ENCODE data around the gene GINS1. TPM values are rescaled to one million over a fixed set of nuclear protein-coding genes. Genes with fewer than 3 reads are reported as not detected.

The GINS1 gene
- total and polyA plus RNA-seq, 2 of the 13 experiments (the other 11 are each of a cell fraction or from before 2014, with no cell fraction given), result 14.6 to 59.9 TPM

GRCh38 chr20:25390538-25391528, 16.6 kb upstream of the GINS1 start, which contains the start of gene ABHD12 (continued):
- TF ChIP-seq SKIL (CRISPR knock-in tag; IDR thresholded peaks at IDR 0.05; ENCODE audit: borderline replicate concordance) (peak; percentile 33; the same call in 1 of the 2 replicates), SALL2 (CRISPR knock-in tag; IDR thresholded peaks at IDR 0.05) (peak; percentile 51; the same call in 1 of the 2 replicates), ZNF503 (CRISPR knock-in tag; IDR thresholded peaks at IDR 0.05) (peak; percentile 77; the same call in 1 of the 2 replicates), ZNF160 (CRISPR knock-in tag; IDR thresholded peaks at IDR 0.05) (peak; percentile 28; the same call in 1 of the 2 replicates), UBTF (CRISPR knock-in tag; IDR thresholded peaks at IDR 0.05) (peak; percentile 100), PAF1 (CRISPR knock-in tag; IDR thresholded peaks at IDR 0.05) (no peak), ZBTB2 (CRISPR knock-in tag; IDR thresholded peaks at IDR 0.05; ENCODE audit: low read depth) (peak; percentile 90), PAX8 (CRISPR knock-in tag; IDR thresholded peaks at IDR 0.05; ENCODE audit: borderline replicate concordance) (0 out of 2 replicates have a peak, but pooled peaks have one; percentile 54), FOXM1 (CRISPR knock-in tag; IDR thresholded peaks at IDR 0.05) (no peak), ZNF280B (CRISPR knock-in tag; IDR thresholded peaks at IDR 0.05; ENCODE audit: borderline replicate concordance) (peak; percentile 91; the same call in 1 of the 2 replicates), ZNF296 (CRISPR knock-in tag; conservative IDR thresholded peaks at IDR 0.05) (no peak), ATF6 (CRISPR knock-in tag; conservative IDR thresholded peaks at IDR 0.05) (no peak), PLSCR1 (CRISPR knock-in tag; IDR thresholded peaks at IDR 0.05; ENCODE audit: borderline replicate concordance) (no peak)

All from HepG2 (cell line).